GM23248 (cell line): ENCODE results near the gene ASAP2. TPM values are rescaled to one million over a fixed set of nuclear protein-coding genes. Genes with fewer than 3 reads are reported as not detected.

Source experiments
- DNase-seq: peaks from one replicate; pipeline ENCODE4 v3.0.0-alpha.2; 2015
- H2AFZ ChIP-seq: fragments of 200-600 bp; sonication (generic); 2 replicates; pipeline ENCODE4 v1.6.1; 2016; ENCODE audit warnings: antibody characterized with exemption
- H3F3A ChIP-seq: fragments of 200-600 bp; sonication (generic); 2 replicates; pipeline ENCODE4 v1.6.1; 2016; ENCODE audit warnings: mild to moderate bottlenecking, antibody characterized with exemption, mixed run types; ENCODE audit not compliant: insufficient read depth
- H3K27ac ChIP-seq: fragments of 200-600 bp; sonication (generic); 2 replicates; pipeline ENCODE4 v1.5.1; 2016; ENCODE audit warnings: mild to moderate bottlenecking
- H3K27me3 ChIP-seq: fragments of 200-600 bp; sonication (generic); replicated peaks from 2 replicates; pipeline ENCODE4 v1.6.1; 2016; ENCODE audit warnings: mild to moderate bottlenecking; ENCODE audit not compliant: insufficient read depth
- H3K36me3 ChIP-seq: fragments of 200-600 bp; sonication (generic); 2 replicates; pipeline ENCODE4 v1.6.1; 2016; ENCODE audit warnings: low read depth, mild to moderate bottlenecking
- H3K4me1 ChIP-seq: fragments of 200-600 bp; sonication (generic); 2 replicates; pipeline ENCODE4 v1.6.1; 2016; ENCODE audit warnings: mild to moderate bottlenecking; ENCODE audit not compliant: insufficient read depth
- H3K4me2 ChIP-seq: fragments of 200-600 bp; sonication (generic); one replicate; pipeline ENCODE4 v1.6.1; 2016; ENCODE audit warnings: mild to moderate bottlenecking; ENCODE audit not compliant: unreplicated experiment
- H3K4me3 ChIP-seq: fragments of 200-600 bp; sonication (generic); 2 replicates; pipeline ENCODE4 v1.5.1; 2016; ENCODE audit warnings: mild to moderate bottlenecking
- H3K79me2 ChIP-seq: fragments of 200-600 bp; sonication (generic); 2 replicates; pipeline ENCODE4 v1.6.1; 2016; ENCODE audit warnings: mild to moderate bottlenecking; ENCODE audit not compliant: insufficient read depth
- H3K9ac ChIP-seq: fragments of 200-600 bp; sonication (generic); 2 replicates; pipeline ENCODE4 v1.6.1; 2016; ENCODE audit warnings: mild to moderate bottlenecking
- H3K9me2 ChIP-seq: fragments of 200-600 bp; sonication (generic); 2 replicates; pipeline ENCODE4 v1.6.1; 2016; ENCODE audit warnings: mixed run types, mild to moderate bottlenecking, moderate library complexity; ENCODE audit not compliant: insufficient read depth
- H3K9me3 ChIP-seq: fragments of 200-600 bp; sonication (generic); one replicate; pipeline ENCODE4 v1.6.1; 2017; ENCODE audit warnings: low read depth
- H4K20me1 ChIP-seq: fragments of 200-600 bp; sonication (generic); 2 replicates; pipeline ENCODE4 v1.6.0; 2016; ENCODE audit not compliant: insufficient read depth
- EZH2 ChIP-seq: fragments of 200-600 bp; sonication (generic); IDR thresholded peaks from 2 replicates; pipeline ENCODE4 v1.6.1; 2018; ENCODE audit warnings: antibody characterized with exemption, mild to moderate bottlenecking; ENCODE audit not compliant: insufficient read depth, poor library complexity, severe bottlenecking
- EZH2phosphoT487 ChIP-seq: fragments of 200-600 bp; sonication (generic); IDR thresholded peaks from 2 replicates; pipeline ENCODE4 v1.6.1; 2018; ENCODE audit warnings: antibody characterized with exemption, moderate library complexity, mild to moderate bottlenecking, low read depth; ENCODE audit not compliant: insufficient read depth
- WGBS, 2 experiments: methylation state at CpG; one replicate each; pipeline ENCODE4 v1.1.6; 2015 to 2017; ENCODE audit warnings: low lambda C conversion rate in 2 of 2, low coverage in 1 of 2; ENCODE audit errors: missing lambda C conversion rate in 2 of 2; 5-methylcytosine and 5-hydroxymethylcytosine counted together
- in situ Hi-C: fragments of 300-500 bp; cut with MboI; formaldehyde crosslinking; loops from 2 replicates; pipeline ENCODE4 v1.15.0; 2020
- polyA plus RNA-seq: library from polyadenylated mRNA; unstranded; fragments of >200 nt; fragmentation: Nextera tagmentation; extraction: Ambion mirVana; gene quantifications from 2 replicates; pipeline ENCODE4 v1.2.1, GENCODE V29; 2016
- total RNA-seq: library from RNA; depleted of rRNA; stranded (reverse); fragments of >200 nt; shearing (Covaris generic); gene quantifications from 2 replicates; pipeline ENCODE4 v1.2.3, GENCODE V29; 2014

Gene ASAP2
- total and polyA plus RNA-seq, 2 experiments from 2014 or later: 8.8 to 49.6 TPM

GRCh38 chr2:9256147-9256546 lies 49.5 kb downstream of the ASAP2 start:
- Histone ChIP-seq H3K4me2 (peak overlapping the region; percentile 63), H3K4me3 (peak overlapping the region; percentile 56)

GRCh38 chr2:9256570-9257043 lies 50.0 kb downstream of the ASAP2 start:
- Histone ChIP-seq H3K27me3 (no peaks in the 10 kb centered on the region), H3K79me2 (peaks cover 98% of the 10 kb centered on the region), H3K9me2 (no peaks in the 10 kb centered on the region), H3K9me3 (no peaks in the 10 kb centered on the region), H2AFZ (no peak overlapping the region), H3K4me3 (peak overlapping the region; percentile 56), H4K20me1 (no peaks in the 10 kb centered on the region), H3K4me2 (peak overlapping the region; percentile 63), H3K27ac (peak overlapping the region; percentile 76), H3K4me1 (peaks cover 68% of the 10 kb centered on the region), H3F3A (peaks cover 63% of the 10 kb centered on the region), H3K36me3 (no peaks in the 10 kb centered on the region), H3K9ac (peak overlapping the region; percentile 58)
- no peak for TF ChIP-seq EZH2phosphoT487
- TF ChIP-seq EZH2: no peak
- in situ Hi-C loops: no loop called here
- peak; percentile 66 for DNase-seq
- WGBS, 2 experiments: 0 to 6% methylated on average over 2 of the region's 2 CpGs

More at GRCh38 chr2:9256147-9256546, 49.5 kb downstream of the ASAP2 start:
- Histone ChIP-seq H3F3A (peaks cover 63% of the 10 kb centered on the region), H3K79me2 (peaks cover 98% of the 10 kb centered on the region), H3K27ac (peak overlapping the region; percentile 76), H3K27me3 (no peaks in the 10 kb centered on the region), H3K4me1 (peaks cover 68% of the 10 kb centered on the region), H4K20me1 (no peaks in the 10 kb centered on the region), H3K36me3 (no peaks in the 10 kb centered on the region), H3K9me3 (no peaks in the 10 kb centered on the region), H3K9ac (peak overlapping the region; percentile 58), H3K9me2 (no peaks in the 10 kb centered on the region), H2AFZ (no peak overlapping the region)
- no peak for DNase-seq
- in situ Hi-C loops: no loop called here
- no peak for TF ChIP-seq EZH2phosphoT487
- TF ChIP-seq EZH2: no peak
- WGBS, 2 experiments: 14 to 16% methylated on average over 4 of the region's 4 CpGs

GRCh38 chr2:9258501-9258900 lies 51.9 kb downstream of the ASAP2 start:
- H3K36me3 ChIP-seq: no peaks in the 10 kb centered on the region
- in situ Hi-C loops: no loop called here
- 82 to 84% methylated on average over 7 of the region's 7 CpGs for whole genome bisulfite sequencing, 2 experiments
- DNase-seq: no peak
- no peak for TF ChIP-seq EZH2
- TF ChIP-seq EZH2phosphoT487: no peak
- H3K4me2 ChIP-seq: peak overlapping the region; percentile 63
- H4K20me1 ChIP-seq: no peaks in the 10 kb centered on the region
- H3K27me3 ChIP-seq: no peaks in the 10 kb centered on the region
- H3K79me2 ChIP-seq: peaks cover 99% of the 10 kb centered on the region
- H3K4me1 ChIP-seq: peaks cover 78% of the 10 kb centered on the region
- no peaks in the 10 kb centered on the region for H3K9me3 ChIP-seq
- peaks cover 59% of the 10 kb centered on the region; the same call in 1 of the 2 replicates for H3F3A ChIP-seq
- peak overlapping the region; percentile 76 for H3K27ac ChIP-seq
- peak overlapping the region; percentile 58 for H3K9ac ChIP-seq
- no peaks in the 10 kb centered on the region for H3K9me2 ChIP-seq
- H2AFZ ChIP-seq: no peak overlapping the region
- H3K4me3 ChIP-seq: no peak overlapping the region

GRCh38 chr2:9258953-9259399 lies 52.4 kb downstream of the ASAP2 start:
- H3K9ac ChIP-seq: peak overlapping the region; percentile 58
- in situ Hi-C loops: no loop called here
- no peaks in the 10 kb centered on the region for H3K9me3 ChIP-seq
- H3K27me3 ChIP-seq: no peaks in the 10 kb centered on the region
- 57% methylated on average over 12 of the region's 12 CpGs for WGBS, 2 experiments
- no peaks in the 10 kb centered on the region for H4K20me1 ChIP-seq
- peak; percentile 34 for DNase-seq
- H3K4me1 ChIP-seq: peaks cover 83% of the 10 kb centered on the region
- peak overlapping the region; percentile 76 for H3K27ac ChIP-seq
- H2AFZ ChIP-seq: no peak overlapping the region
- no peaks in the 10 kb centered on the region for H3K9me2 ChIP-seq
- no peaks in the 10 kb centered on the region for H3K36me3 ChIP-seq
- peaks cover 99% of the 10 kb centered on the region for H3K79me2 ChIP-seq
- TF ChIP-seq EZH2phosphoT487 (no peak), EZH2 (no peak)
- no peak overlapping the region for H3K4me3 ChIP-seq
- peaks cover 58% of the 10 kb centered on the region; the same call in 1 of the 2 replicates for H3F3A ChIP-seq
- H3K4me2 ChIP-seq: peak overlapping the region; percentile 63
